Fibroblast of lung (primary cell): ENCODE results near the gene MS4A18.

ENCODE experiments used
- CTCF ChIP-seq, 2 donors: IDR thresholded peaks in 1 of 2; conservative IDR thresholded peaks in 1 of 2; 1 replicate in 1 of 2; 2 replicates in 1 of 2; pipeline ENCODE4 v1.5.1; 2011 to 2012; ENCODE audit warnings: low read length in 2 of 2, control low read depth in 1 of 2, inconsistent platforms in 1 of 2, low read depth in 1 of 2, mild to moderate bottlenecking in 1 of 2
- EZH2 ChIP-seq: IDR thresholded peaks from 2 replicates; pipeline ENCODE4 v1.5.1; 2012; ENCODE audit warnings: low read length, control low read depth, mild to moderate bottlenecking; ENCODE audit errors: missing control alignments

GRCh38 chr11:60780065-60780464 is 55.5 kb downstream of the MS4A18 start:
- TF ChIP-seq CTCF (conservative IDR thresholded peaks at IDR 0.05 in 1 of 2, IDR thresholded peaks at IDR 0.05 in 1 of 2; ENCODE audit: low read depth in 1 of 2, low read length in 2 of 2), result no peak
- TF ChIP-seq EZH2, result no peak
